Endometrial microvascular endothelial cells (primary cell): ENCODE data around the gene CDC42BPG. TPM values are rescaled to one million over a fixed set of nuclear protein-coding genes. Genes with fewer than 3 reads are reported as not detected.

Experiments
- in situ Hi-C: cut with HindIII; loops from 2 replicates; pipeline ENCODE4 v1.10.0; 2017; ENCODE audit warnings: low sequenced_read_pairs, low pct_unique_long_range_greater_than_20kb; ENCODE audit errors: inconsistent ontology term
- total RNA-seq: library from RNA; depleted of rRNA; stranded (reverse); fragments of >200 nt; gene quantifications from one replicate; pipeline ENCODE4 v1.2.3, GENCODE V29; 2015; ENCODE audit errors: inconsistent ontology term

The CDC42BPG gene
- total RNA-seq, 1 donor from 2014 or later: 0.19 TPM

GRCh38 chr11:64842851-64843685, 1.4 kb downstream of the CDC42BPG start:
- in situ Hi-C loops: loop anchor here (10.0 kb wide), 1 partner anchor 52 kb away; no protein-coding TSS in a partner anchor

DNA sequence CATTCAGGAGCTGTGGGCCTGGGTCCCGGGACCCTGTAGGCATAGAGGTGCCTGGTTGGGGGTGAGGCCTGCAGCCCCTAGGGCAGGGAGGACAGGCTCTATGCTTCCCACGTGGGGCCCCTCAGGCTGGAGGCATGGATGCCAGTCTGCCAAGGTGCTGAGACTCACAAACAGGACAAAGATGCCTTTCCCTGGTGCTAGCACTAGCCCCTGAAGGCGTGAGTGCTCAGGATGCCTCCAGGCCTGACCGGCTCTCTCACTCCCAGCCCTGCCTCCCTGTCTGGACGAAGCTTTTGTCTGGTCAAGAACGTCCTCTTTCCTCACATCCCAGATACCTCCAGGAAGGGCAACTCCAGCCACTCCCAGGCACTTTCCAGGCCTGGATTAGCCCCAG, 2.1 kb downstream of the CDC42BPG start:
- in situ Hi-C loops: loop anchor here (10.0 kb wide), 1 partner anchor 52 kb away; no protein-coding TSS in a partner anchor

- in situ Hi-C loops: loop anchor here (10.0 kb wide), 1 partner anchor 53 kb away; no protein-coding TSS in a partner anchor
These were observed 2.7 kb downstream of the CDC42BPG start for GRCh38 chr11:64841592-64842365.

GRCh38 chr11:64839887-64840782, 4.3 kb downstream of the CDC42BPG start:
- in situ Hi-C loops: loop anchor here (10.0 kb wide), 1 partner anchor 55 kb away; no protein-coding TSS in a partner anchor

- in situ Hi-C loops: no loop called here
These were observed 5.1 kb downstream of the CDC42BPG start for GRCh38 chr11:64839335-64839734.

DNA sequence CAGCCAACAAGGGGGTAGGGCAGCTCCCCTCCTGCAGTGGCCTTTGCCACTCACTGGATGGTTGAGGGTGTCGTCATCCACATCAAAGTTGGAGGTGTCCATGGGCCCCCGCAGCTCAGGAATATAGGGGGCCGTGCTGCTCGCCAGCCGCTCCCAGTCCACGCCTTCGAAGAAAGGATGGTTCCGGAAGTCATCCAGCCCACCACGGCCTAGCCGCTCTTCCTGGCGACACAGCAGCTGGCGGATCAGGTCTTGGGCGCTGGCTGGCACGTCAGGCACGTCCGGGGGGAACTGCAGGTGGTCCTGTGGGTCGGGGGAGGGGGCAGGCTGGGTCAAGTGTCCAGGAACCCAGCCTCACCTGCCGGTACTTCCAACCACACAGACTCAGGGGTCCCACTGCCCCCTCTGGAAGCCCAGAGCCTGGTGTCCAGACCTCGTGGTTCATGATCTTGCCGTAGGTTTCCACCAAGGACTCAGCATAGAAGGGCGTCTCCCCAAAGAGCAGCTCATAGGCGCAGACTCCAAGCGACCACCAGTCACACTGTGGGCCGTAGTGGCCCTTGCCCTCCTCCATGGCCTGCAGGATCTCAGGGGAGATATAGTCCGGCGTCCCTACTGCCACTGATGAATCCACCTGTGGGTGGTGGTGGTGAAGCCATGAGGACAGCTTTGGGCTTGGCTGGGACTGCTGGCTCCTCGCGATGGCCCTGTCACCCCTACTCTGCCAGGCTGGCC, 5.7 kb downstream of the CDC42BPG start:
- in situ Hi-C loops: no loop called here

DNA sequence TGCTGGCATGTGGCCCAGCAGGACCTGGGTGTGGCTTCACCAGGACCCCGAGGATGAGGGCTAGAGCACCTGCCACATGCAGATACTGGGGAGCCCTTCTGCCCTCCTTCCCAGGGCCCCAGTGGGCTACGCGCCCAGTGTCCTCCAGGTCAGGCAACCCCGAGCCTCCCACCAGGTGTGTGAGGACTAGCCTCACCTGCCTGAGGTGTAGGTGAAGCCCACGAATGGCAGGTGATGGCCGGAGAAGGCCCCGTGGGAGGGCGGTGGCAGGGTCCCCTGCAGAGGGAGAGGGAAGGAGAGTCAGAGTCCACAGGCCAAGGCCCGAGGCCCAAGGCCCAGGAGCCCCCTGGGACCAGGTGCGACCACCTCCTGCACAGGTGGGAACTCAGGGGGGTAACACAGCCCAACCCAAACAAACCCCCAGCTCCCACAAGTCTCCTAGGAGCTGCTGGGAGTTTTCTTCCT, 6.5 kb downstream of the CDC42BPG start:
- in situ Hi-C loops: no loop called here

DNA sequence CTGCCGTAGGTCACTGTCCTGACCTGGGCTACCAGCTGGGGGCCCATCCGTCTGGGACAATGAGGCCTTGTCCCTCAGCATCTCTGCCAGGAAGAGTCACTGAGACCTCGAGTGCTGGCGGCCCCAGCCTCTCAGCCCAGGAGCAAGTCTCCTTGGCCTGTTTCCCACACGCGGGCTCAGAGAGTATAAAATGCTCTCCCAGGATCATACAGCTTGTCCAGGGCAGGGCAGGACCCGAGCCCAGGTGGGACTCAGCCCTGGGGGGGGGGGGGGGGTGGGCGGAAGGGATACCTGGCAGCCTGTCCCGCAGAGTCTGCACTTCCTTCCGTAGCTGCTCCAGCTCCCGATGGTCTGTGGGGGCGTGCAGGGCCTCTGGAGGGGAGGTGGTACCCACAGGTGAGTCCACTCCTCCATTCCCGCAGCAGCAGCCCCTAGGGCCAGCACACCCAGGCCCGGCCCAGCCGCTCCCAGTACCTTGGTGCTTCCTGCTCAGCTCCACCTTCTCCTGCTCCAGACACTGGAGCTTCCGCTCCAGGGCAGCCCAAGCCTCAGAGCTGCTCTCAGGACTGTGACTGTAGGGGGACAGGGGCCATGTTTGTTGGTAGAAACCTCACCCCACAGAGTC, 7.9 kb downstream of the CDC42BPG start:
- in situ Hi-C loops: no loop called here

DNA sequence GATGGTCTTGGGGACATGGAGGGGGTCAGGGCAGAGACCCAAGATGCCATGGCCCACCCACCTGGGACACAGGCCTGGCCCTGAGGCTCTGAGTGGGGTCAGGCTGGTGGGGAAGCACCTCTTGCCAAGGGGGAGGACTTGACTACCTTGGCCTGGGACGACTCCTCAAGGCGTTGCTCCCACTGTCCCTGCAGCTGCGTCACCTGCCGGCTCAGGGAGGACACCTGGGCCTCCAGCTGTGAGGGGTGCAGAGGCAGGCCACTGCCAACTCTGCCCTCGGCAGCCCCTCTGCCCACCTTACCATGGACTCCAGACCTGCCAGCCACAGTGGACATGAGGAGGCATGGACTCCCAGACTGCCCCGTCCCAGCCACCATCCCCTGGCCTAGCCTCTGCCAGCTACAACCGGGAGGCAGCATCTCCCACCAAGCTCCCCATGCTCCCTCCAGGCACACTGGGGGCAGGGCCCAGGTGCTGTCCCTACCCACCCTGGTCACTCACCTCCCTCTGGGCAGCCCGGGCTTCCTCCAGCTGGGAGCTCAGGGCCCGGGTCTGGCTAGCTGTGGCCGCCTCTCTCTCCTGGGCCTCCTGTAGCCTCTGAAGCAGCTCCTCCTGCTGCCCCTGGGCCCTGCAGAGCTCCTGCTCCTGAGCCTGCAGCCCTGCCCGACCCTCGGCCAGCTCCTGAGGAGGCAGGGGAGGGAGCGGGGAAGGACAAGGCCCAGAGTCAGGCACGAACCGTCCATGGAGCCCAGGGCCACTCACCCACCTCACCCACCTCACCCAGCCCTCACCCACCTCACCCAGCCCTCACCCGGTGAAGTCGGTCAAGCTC, 8.6 kb downstream of the CDC42BPG start:
- in situ Hi-C loops: no loop called here

GRCh38 chr11:64834723-64835615, 9.5 kb downstream of the CDC42BPG start:
- in situ Hi-C loops: no loop called here

DNA sequence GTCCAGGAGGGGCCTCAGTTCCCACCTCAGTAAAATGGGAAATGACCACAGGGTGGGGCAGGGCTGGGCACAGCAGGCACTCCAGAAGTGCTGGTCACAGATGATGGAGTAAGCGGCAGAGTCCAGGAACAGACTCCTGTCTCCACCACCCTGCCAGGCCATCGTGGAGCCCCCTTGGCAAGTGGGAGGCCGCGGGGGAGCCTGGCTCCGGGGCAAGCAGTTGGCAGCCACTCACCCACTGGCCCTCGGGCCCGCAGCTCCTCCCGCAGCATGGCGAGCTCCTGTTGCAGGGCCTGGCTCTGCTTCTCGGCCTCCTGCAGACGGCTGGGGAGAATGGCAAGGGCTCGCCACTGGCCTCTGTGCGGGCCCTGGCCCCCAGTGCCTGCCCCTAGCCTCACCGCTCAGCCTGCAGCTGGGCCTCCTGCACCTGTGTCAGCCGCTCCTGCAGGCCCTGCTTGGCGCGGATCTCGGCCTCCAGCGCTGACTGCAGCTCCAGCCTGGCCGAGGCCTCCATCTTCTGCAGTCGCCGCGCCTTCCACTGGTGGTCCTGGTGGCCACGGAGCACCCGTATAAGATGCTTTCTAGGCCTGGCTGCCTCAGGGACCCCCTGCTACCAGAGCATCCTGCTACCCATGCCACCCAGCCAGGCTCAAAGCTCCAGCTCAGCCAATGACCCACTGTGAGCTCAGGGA, 10.3 kb downstream of the CDC42BPG start:
- in situ Hi-C loops: no loop called here

DNA sequence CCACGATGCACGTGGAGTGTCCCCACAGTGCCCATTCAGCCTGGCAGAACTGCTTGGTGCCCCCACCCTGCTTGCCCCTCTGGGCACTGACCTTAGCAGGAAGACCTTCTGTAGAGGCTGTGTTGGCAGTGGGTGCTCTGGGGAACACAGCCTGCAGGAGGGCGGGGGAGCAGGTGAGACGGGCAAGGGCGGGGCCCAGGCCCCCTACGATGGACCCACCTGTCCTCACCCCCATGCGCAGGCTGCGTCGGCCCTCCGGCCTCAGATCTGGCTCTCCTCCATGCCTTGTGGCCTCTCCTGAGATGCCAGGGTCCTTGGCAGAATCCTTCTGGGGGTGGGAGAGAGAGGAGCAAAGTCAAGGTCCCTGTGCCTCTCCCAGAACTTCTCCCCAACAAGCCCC, 10.9 kb downstream of the CDC42BPG start:
- in situ Hi-C loops: no loop called here

DNA sequence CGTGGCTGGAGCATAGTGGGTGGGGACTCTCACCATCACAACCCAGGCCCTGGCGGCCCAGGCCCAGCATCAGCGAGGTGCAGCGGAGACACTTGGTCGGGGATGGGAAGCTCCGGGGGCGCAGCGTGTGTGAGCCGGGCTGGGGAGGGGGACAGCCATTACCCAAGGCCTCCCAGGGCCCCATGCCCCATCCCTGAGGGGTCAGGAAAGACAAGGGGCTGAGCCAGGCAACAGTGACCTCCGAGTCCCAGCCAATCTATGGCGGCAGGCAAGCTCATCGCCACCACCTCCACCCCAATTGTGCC, 11.3 kb downstream of the CDC42BPG start:
- in situ Hi-C loops: no loop called here

DNA sequence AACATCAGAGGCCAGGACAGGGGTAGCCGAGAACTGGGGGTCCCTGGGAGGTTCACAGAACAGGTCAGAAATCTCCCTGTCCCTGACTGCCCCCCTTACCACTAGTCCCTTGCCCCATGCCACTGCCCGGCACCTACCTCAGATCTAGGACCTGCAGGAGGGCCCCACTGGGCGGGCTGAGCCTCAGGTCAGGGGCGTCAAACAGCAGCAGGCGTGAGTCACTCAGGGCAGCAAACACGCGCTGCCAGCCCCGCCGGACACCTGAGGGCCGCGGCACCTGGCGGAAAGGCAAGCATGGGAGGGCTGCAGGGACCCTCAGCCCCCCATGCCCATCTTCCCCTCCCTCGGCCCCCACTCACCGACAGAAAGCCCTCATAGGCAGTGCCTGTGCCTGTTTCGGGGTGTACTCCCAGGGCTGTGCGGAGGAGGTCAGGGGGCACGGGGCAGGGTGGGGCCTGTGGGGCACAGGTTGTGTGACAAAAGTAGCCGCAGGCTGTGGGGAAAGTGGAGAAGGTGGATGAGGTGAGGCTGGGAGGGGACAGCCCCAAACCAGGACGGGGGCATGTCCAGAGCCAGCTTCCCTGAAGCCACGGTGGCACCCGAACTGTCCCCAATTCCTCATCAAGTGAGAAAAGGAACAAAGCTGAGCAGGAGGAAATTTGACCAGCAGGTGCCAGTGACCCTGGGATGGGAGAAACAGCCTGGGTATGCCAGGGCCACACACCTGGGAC, 11.8 kb downstream of the CDC42BPG start:
- in situ Hi-C loops: no loop called here

DNA sequence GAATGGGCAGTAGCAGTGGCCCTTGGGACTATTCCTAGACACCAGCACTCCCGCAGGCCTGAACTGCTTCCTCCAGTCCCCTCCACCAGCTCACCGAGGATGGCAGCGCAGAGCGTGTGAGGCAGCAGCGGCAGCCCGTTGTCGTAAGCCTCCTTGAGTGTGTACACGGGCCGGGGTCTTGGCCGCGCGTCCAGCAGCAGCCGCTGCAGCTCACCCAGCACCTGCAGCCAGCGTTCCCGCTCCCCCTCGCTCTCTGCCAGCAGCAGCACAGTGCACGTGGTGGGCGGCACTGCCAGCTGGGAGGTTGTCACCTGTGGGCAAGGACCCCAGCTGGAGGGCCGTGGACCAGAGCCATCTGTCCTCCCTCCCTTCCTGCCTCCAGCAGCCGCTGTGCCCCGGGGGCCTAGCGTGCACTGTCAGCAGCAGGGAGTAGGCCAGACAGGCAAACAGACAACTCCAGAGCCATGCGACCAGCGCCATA, 13.0 kb downstream of the CDC42BPG start:
- in situ Hi-C loops: no loop called here
